Thymus (tissue), 11 donors: ENCODE measurements around the gene GTF2H4. TPM values are rescaled to one million over a fixed set of nuclear protein-coding genes. Genes with fewer than 3 reads are reported as not detected.
A peak's percentile ranks its signal among the peaks of the same experiment; 100 is the strongest.

Experiments used
- DNase-seq, 9 donors: peaks; one replicate each; pipeline ENCODE4 v3.0.0-alpha.2; 2013; ENCODE audit warnings: low spot score in 9 of 9, low read depth in 6 of 9, missing footprints in 1 of 9
- H3K27ac ChIP-seq, 2 donors: one replicate each; pipeline ENCODE4 v1.5.1; 2013; ENCODE audit warnings: control low read depth in 1 of 2, low read depth in 1 of 2, low read length in 1 of 2, mild to moderate bottlenecking in 1 of 2, moderate library complexity in 1 of 2
- H3K27me3 ChIP-seq, 2 donors: one replicate each; pipeline ENCODE4 v1.5.1; 2013; ENCODE audit warnings: low read length in 1 of 2; ENCODE audit not compliant: control insufficient read depth in 2 of 2, insufficient read depth in 1 of 2
- H3K36me3 ChIP-seq, 2 donors: one replicate each; pipeline ENCODE4 v1.5.1; 2013; ENCODE audit warnings: low read length in 1 of 2, mild to moderate bottlenecking in 1 of 2, moderate library complexity in 1 of 2; ENCODE audit not compliant: control insufficient read depth in 2 of 2, insufficient read depth in 2 of 2
- H3K4me1 ChIP-seq, 2 donors: one replicate each; pipeline ENCODE4 v1.5.1; 2013; ENCODE audit warnings: low read length in 2 of 2; ENCODE audit not compliant: control insufficient read depth in 2 of 2, insufficient read depth in 2 of 2
- H3K4me3 ChIP-seq, 2 donors: one replicate each; pipeline ENCODE4 v1.5.1; 2013; ENCODE audit warnings: low read length in 2 of 2, control low read depth in 1 of 2, mild to moderate bottlenecking in 1 of 2
- H3K9me3 ChIP-seq, 2 donors: one replicate each; pipeline ENCODE4 v1.5.1; 2013; ENCODE audit warnings: low read length in 1 of 2, mild to moderate bottlenecking in 1 of 2; ENCODE audit not compliant: control insufficient read depth in 2 of 2, insufficient read depth in 1 of 2
- WGBS: extraction: QIAGEN DNeasy Blood & Tissue Kit; methylation state at CpG from one replicate; pipeline ENCODE4 v1.1.7; 2013; 5-methylcytosine and 5-hydroxymethylcytosine counted together
- polyA plus RNA-seq: library from polyadenylated mRNA; stranded (reverse); fragments of 200-250 nt; gene quantifications from one replicate; pipeline ENCODE4 v1.2.3, GENCODE V29; 2013
- total RNA-seq: library from RNA; stranded (reverse); fragments of 120-200 nt; gene quantifications from one replicate; pipeline ENCODE4 v1.2.4, GENCODE V29; 2013
- donor health status: healthy.

GTF2H4 gene
- total and polyA plus RNA-seq, 2 donors = 12.9 to 35.4 TPM

GRCh38 chr6:30880698-30881252 lies 27.2 kb upstream of the GTF2H4 start:
- Histone ChIP-seq H3K9me3 (no peaks in the 10 kb centered on the region), H3K36me3 (no peaks in the 10 kb centered on the region), H3K4me3 (peak overlapping the region in 1 of 2 donors; percentile 14), H3K27me3 (peaks cover 0 to 24% of the 10 kb centered on the region in 2 donors), H3K27ac (peak overlapping the region in 1 of 2 donors; percentile 80), H3K4me1 (peaks cover 29 to 86% of the 10 kb centered on the region in 2 donors)
- DNase-seq = peak in 1 of 9 donors; percentile 16
- 93% methylated on average over 16 of the region's 16 CpGs for WGBS

- Histone ChIP-seq H3K4me3 (no peak overlapping the region), H3K27ac (peak overlapping the region; percentile 80 to 83), H3K36me3 (no peaks in the 10 kb centered on the region), H3K4me1 (peaks cover 35 to 90% of the 10 kb centered on the region in 2 donors), H3K27me3 (peaks cover 0 to 32% of the 10 kb centered on the region in 2 donors), H3K9me3 (no peaks in the 10 kb centered on the region)
- DNase-seq = peak in 2 of 9 donors; percentile 63 to 73
- 86% methylated on average over 14 of the region's 14 CpGs for WGBS
Observed at GRCh38 chr6:30881392-30882203, 26.4 kb upstream of the GTF2H4 start.

- H3K4me1 ChIP-seq = peaks cover 31 to 86% of the 10 kb centered on the region in 2 donors
- no peak for DNase-seq
- H3K36me3 ChIP-seq = no peaks in the 10 kb centered on the region
- H3K27ac ChIP-seq = peak overlapping the region; percentile 80 to 83
- no peak overlapping the region for H3K4me3 ChIP-seq
- peaks cover 0 to 32% of the 10 kb centered on the region in 2 donors for H3K27me3 ChIP-seq
- no peaks in the 10 kb centered on the region for H3K9me3 ChIP-seq
- 91% methylated on average over 8 of the region's 8 CpGs for WGBS
Observed at GRCh38 chr6:30882204-30882758, 25.7 kb upstream of the GTF2H4 start.

GRCh38 chr6:30882759-30883684 lies 25.0 kb upstream of the GTF2H4 start:
- WGBS = 86% methylated on average over 15 of the region's 15 CpGs
- peaks cover 27 to 79% of the 10 kb centered on the region in 2 donors for H3K4me1 ChIP-seq
- H3K27ac ChIP-seq = peak overlapping the region; percentile 83 to 85
- H3K36me3 ChIP-seq = no peaks in the 10 kb centered on the region
- H3K27me3 ChIP-seq = peaks cover 0 to 32% of the 10 kb centered on the region in 2 donors
- H3K9me3 ChIP-seq = no peaks in the 10 kb centered on the region
- H3K4me3 ChIP-seq = peak overlapping the region in 1 of 2 donors; percentile 47
- peak in 2 of 9 donors; percentile 33 to 55 for DNase-seq

- peak in 2 of 9 donors; percentile 63 to 73 for DNase-seq
- H3K4me1 ChIP-seq = peaks cover 27 to 76% of the 10 kb centered on the region in 2 donors
- 14% methylated on average over 62 of the region's 62 CpGs for WGBS
- H3K27ac ChIP-seq = peak within 1 kb of the TSS; percentile 83 to 85
- peak within 1 kb of the TSS; percentile 68 to 84 for H3K4me3 ChIP-seq
- peaks cover 3 to 5% of the 10 kb centered on the region in 2 donors for H3K36me3 ChIP-seq
- H3K27me3 ChIP-seq = peaks cover 0 to 32% of the 10 kb centered on the region in 2 donors
- H3K9me3 ChIP-seq = no peaks in the 10 kb centered on the region
Observed at GRCh38 chr6:30883685-30884520, 24.1 kb upstream of the GTF2H4 start, which contains the start of gene DDR1. Gene DDR1 (plus strand): TSS chr6:30884519. CDS start chr6:30888730, 4,211 bp downstream.

GRCh38 chr6:30884521-30885480 lies 23.2 kb upstream of the GTF2H4 start:
- Histone ChIP-seq H3K27me3 (peaks cover 0 to 32% of the 10 kb centered on the region in 2 donors), H3K4me1 (peaks cover 27 to 77% of the 10 kb centered on the region in 2 donors), H3K36me3 (peaks cover 12 to 14% of the 10 kb centered on the region in 2 donors), H3K27ac (peak overlapping the region; percentile 7 to 74), H3K9me3 (no peaks in the 10 kb centered on the region), H3K4me3 (peak overlapping the region; percentile 68 to 84)
- peak in 2 of 9 donors; percentile 36 to 58 for DNase-seq
- 13% methylated on average over 59 of the region's 59 CpGs for WGBS

- Histone ChIP-seq H3K36me3 (peaks cover 15 to 21% of the 10 kb centered on the region in 2 donors), H3K27ac (peak overlapping the region; percentile 56 to 74), H3K4me1 (peaks cover 30 to 77% of the 10 kb centered on the region in 2 donors), H3K9me3 (no peaks in the 10 kb centered on the region), H3K4me3 (peak overlapping the region; percentile 68 to 84), H3K27me3 (peaks cover 0 to 32% of the 10 kb centered on the region in 2 donors)
- 76% methylated on average over 7 of the region's 7 CpGs for WGBS
- peak in 1 of 9 donors; percentile 43 for DNase-seq
Observed at GRCh38 chr6:30885481-30885998, 22.5 kb upstream of the GTF2H4 start.
